HCT116 (cell line): ENCODE results near the gene TMEM164. TPM values are rescaled to one million over a fixed set of nuclear protein-coding genes. Genes with fewer than 3 reads are reported as not detected.

Experiments
- ATAC-seq: fragments of 200-7000 bp; cut with Tn5 transposase; 2 replicates; pipeline ENCODE4 v1.9.1; 2020; ENCODE audit warnings: mild to moderate bottlenecking, moderate library complexity
- BruUV-seq: library from RNA; stranded (reverse); fragments of 400-500 nt; replicated peaks from 2 replicates; lab custom pipeline; 2021; lab: Mats Ljungman, UMichigan
- CTCF ChIA-PET: fragments of 300-600 bp; sonication (Branson Sonifier 250); formaldehyde crosslinking; loops from one replicate; lab custom pipeline; 2021; ENCODE audit warnings: antibody characterized with exemption; lab: Charles Lee
- POLR2A ChIA-PET: fragments of 300-600, 350-600 bp; sonication (Branson Sonifier 250); formaldehyde crosslinking; loops from one replicate; lab custom pipeline; 2021; ENCODE audit warnings: antibody characterized with exemption; lab: Charles Lee
- RAD21 ChIA-PET, 2 experiments: fragments of 300-600 bp; sonication (Branson Sonifier 250); formaldehyde crosslinking; loops; one replicate each; lab custom pipeline; 2023; ENCODE audit warnings: low total read pairs in 2 of 2; ENCODE audit not compliant: uncharacterized antibody in 2 of 2, unreplicated experiment in 2 of 2, low non-redundant PET in 1 of 2; lab: Charles Lee
- DNase-seq: peaks from one replicate; pipeline ENCODE4 v3.0.0-alpha.2; 2010; ENCODE audit warnings: low read depth, low spot score
- H2AFZ ChIP-seq: fragments of 200-600 bp; shearing (Covaris generic), sonication (generic); 2 replicates; pipeline ENCODE4 v1.6.1; 2017; ENCODE audit warnings: low read depth, mixed run types, mixed read lengths, antibody characterized with exemption, low read length; ENCODE audit not compliant: poor library complexity, severe bottlenecking
- H3K27ac ChIP-seq: 2 replicates; pipeline ENCODE4 v1.5.1; 2012; ENCODE audit warnings: low read depth, low read length
- H3K27me3 ChIP-seq: fragments of 200-600 bp; sonication (generic); 2 replicates; pipeline ENCODE4 v1.6.1; 2016; ENCODE audit warnings: mixed run types, low read length, mixed read lengths; ENCODE audit not compliant: insufficient read depth
- H3K36me3 ChIP-seq, 2 experiments: fragments of 200-500 bp in 1 of 2; fragments of 200-600 bp in 1 of 2; sonication (Bioruptor generic) in 1 of 2; sonication (generic) in 1 of 2; 2 replicates each; pipeline versions ENCODE4 v1.5.1 to v1.6.1; 2014 to 2016; ENCODE audit warnings: low read length in 2 of 2, inconsistent platforms in 1 of 2, mixed read lengths in 1 of 2, mixed run types in 1 of 2; ENCODE audit not compliant: insufficient read depth in 2 of 2, control insufficient read depth in 1 of 2
- H3K4me1 ChIP-seq, 2 experiments: fragments of 200-600 bp in 1 of 2; sonication (generic) in 1 of 2; 2 replicates each; pipeline versions ENCODE4 v1.5.1 to v1.6.1; 2012 to 2017; ENCODE audit warnings: low read length in 2 of 2, inconsistent platforms in 1 of 2, mild to moderate bottlenecking in 1 of 2, mixed read lengths in 1 of 2, mixed run types in 1 of 2, moderate library complexity in 1 of 2; ENCODE audit not compliant: insufficient read depth in 2 of 2, control insufficient read depth in 1 of 2
- H3K4me2 ChIP-seq: fragments of 200-600 bp; sonication (generic); 2 replicates; pipeline ENCODE4 v1.6.1; 2017; ENCODE audit warnings: mixed run types, low read length, mixed read lengths
- H3K4me3 ChIP-seq, 2 experiments: fragments of 200-600 bp in 1 of 2; sonication (generic) in 1 of 2; replicated peaks in 1 of 2; 2 replicates each; pipeline ENCODE4 v1.5.1; 2011 to 2016; ENCODE audit warnings: low read length in 2 of 2, control low read depth in 1 of 2, low read depth in 1 of 2, mild to moderate bottlenecking in 1 of 2, mixed read lengths in 1 of 2, mixed run types in 1 of 2
- H3K79me2 ChIP-seq: fragments of 200-600 bp; sonication (generic); 2 replicates; pipeline ENCODE4 v1.6.1; 2017; ENCODE audit warnings: mild to moderate bottlenecking, mixed run types, low read length, moderate library complexity, mixed read lengths; ENCODE audit not compliant: insufficient read depth
- H3K9ac ChIP-seq: fragments of 200-600 bp; sonication (generic); 2 replicates; pipeline ENCODE4 v1.6.1; 2016; ENCODE audit warnings: low read length, mixed read lengths
- H3K9me2 ChIP-seq: fragments of 200-600 bp; sonication (generic), shearing (Covaris generic); 2 replicates; pipeline ENCODE4 v1.6.1; 2017; ENCODE audit warnings: mixed run types, mild to moderate bottlenecking, moderate library complexity; ENCODE audit not compliant: insufficient read depth
- H3K9me3 ChIP-seq, 2 experiments: fragments of 200-500 bp in 1 of 2; fragments of 200-600 bp in 1 of 2; sonication (Bioruptor generic) in 1 of 2; sonication (generic) in 1 of 2; 2 replicates each; pipeline ENCODE4 v1.6.1; 2014 to 2017; ENCODE audit warnings: low read length in 2 of 2, mixed read lengths in 2 of 2, inconsistent platforms in 1 of 2, low read depth in 1 of 2, mild to moderate bottlenecking in 1 of 2, mixed run types in 1 of 2, moderate library complexity in 1 of 2; ENCODE audit not compliant: control insufficient read depth in 1 of 2, insufficient read depth in 1 of 2
- H4K20me1 ChIP-seq: fragments of 200-600 bp; sonication (generic), shearing (Covaris generic); 2 replicates; pipeline ENCODE4 v1.6.1; 2017; ENCODE audit warnings: mixed run types, mild to moderate bottlenecking, moderate library complexity; ENCODE audit not compliant: insufficient read depth
- CEBPB ChIP-seq: IDR thresholded peaks from 2 replicates; pipeline ENCODE4 v1.6.1; 2012; ENCODE audit warnings: low read depth
- EGR1 ChIP-seq: IDR thresholded peaks from 2 replicates; pipeline ENCODE4 v1.6.1; 2012; ENCODE audit warnings: low read depth
- JUND ChIP-seq: IDR thresholded peaks from 2 replicates; pipeline ENCODE4 v1.6.1; 2012
- POLR2A ChIP-seq: IDR thresholded peaks from 2 replicates; pipeline ENCODE4 v1.7.0; 2011; ENCODE audit warnings: borderline replicate concordance; ENCODE audit not compliant: insufficient read depth, insufficient read length; ENCODE audit errors: extremely low read depth
- RAD21 ChIP-seq: IDR thresholded peaks from 2 replicates; pipeline ENCODE4 v1.6.1; 2012; ENCODE audit warnings: low read depth, mild to moderate bottlenecking
- SIN3A ChIP-seq: IDR thresholded peaks from 2 replicates; pipeline ENCODE4 v1.6.1; 2012; ENCODE audit warnings: low read depth
- SP1 ChIP-seq: IDR thresholded peaks from 2 replicates; pipeline ENCODE4 v1.6.1; 2012; ENCODE audit warnings: low read depth
- SRF ChIP-seq: IDR thresholded peaks from 2 replicates; pipeline ENCODE4 v1.6.1; 2012; ENCODE audit warnings: low read depth
- ZFX ChIP-seq: fragments of 450-650 bp; IDR thresholded peaks from 2 replicates; pipeline ENCODE4 v1.6.1; 2017
- intact Hi-C: fragments of 100-400 bp; cut with micrococcal nuclease; formaldehyde crosslinking; loops from 2 replicates; pipeline ENCODE4 v1.10.0; 2022
- total RNA-seq: library from RNA; stranded (reverse); gene quantifications from one replicate; pipeline ENCODE4 v1.2.1, GENCODE V29; 2021; ENCODE audit not compliant: unreplicated experiment
- TF ChIP-seq, protein P1 (sequence below), 3 experiments: fragments of 200-600 bp in 1 of 3; sonication (generic) in 1 of 3; IDR thresholded peaks in 2 of 3; conservative IDR thresholded peaks in 1 of 3; 2 replicates each; pipeline ENCODE4 v1.5.1; 2012 to 2017; ENCODE audit warnings: low read depth in 2 of 3, low read length in 2 of 3, antibody characterized with exemption in 1 of 3, borderline replicate concordance in 1 of 3, control low read depth in 1 of 3, mild to moderate bottlenecking in 1 of 3, mixed read lengths in 1 of 3, mixed run types in 1 of 3, moderate library complexity in 1 of 3; ENCODE audit not compliant: insufficient read depth in 1 of 3
- TF ChIP-seq, protein P2 (sequence below): IDR thresholded peaks from 2 replicates; pipeline ENCODE4 v1.6.1; 2012
- TF ChIP-seq, protein P3 (sequence below): IDR thresholded peaks from 2 replicates; pipeline ENCODE4 v1.6.1; 2011; ENCODE audit warnings: mild to moderate bottlenecking, low read length, moderate library complexity; ENCODE audit not compliant: insufficient replicate concordance; ENCODE audit errors: extremely low read depth

TMEM164 gene
- total RNA-seq, 1 experiment from 2014 or later = 18.7 TPM

DNA sequence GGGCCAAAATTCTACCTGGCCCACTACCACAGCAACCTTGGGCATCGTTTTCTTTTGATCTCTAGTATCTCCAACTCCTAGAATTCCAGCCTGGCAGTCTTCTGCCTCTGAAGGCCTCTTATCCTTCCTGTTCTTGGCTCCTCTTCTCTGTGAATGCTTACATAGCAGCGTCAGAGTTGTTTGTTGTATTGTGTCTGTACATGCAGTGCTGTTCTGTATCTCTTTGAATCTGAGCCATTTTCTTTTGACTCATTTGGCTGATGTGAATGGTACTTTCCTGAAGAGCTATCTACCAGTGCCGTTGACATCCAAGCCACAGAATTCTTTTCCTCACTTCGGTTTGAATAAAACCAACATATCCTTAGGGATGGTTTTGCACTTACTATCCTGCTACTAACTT is 79.2 kb downstream of the TMEM164 start (continued):
- no peak for TF ChIP-seq RAD21
- TF ChIP-seq POLR2A = no peak
- TF ChIP-seq SP1 = no peak
- TF ChIP-seq EGR1 = no peak
- TF ChIP-seq, protein P1, sequence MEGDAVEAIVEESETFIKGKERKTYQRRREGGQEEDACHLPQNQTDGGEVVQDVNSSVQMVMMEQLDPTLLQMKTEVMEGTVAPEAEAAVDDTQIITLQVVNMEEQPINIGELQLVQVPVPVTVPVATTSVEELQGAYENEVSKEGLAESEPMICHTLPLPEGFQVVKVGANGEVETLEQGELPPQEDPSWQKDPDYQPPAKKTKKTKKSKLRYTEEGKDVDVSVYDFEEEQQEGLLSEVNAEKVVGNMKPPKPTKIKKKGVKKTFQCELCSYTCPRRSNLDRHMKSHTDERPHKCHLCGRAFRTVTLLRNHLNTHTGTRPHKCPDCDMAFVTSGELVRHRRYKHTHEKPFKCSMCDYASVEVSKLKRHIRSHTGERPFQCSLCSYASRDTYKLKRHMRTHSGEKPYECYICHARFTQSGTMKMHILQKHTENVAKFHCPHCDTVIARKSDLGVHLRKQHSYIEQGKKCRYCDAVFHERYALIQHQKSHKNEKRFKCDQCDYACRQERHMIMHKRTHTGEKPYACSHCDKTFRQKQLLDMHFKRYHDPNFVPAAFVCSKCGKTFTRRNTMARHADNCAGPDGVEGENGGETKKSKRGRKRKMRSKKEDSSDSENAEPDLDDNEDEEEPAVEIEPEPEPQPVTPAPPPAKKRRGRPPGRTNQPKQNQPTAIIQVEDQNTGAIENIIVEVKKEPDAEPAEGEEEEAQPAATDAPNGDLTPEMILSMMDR (IDR thresholded peaks at IDR 0.05 in 2 of 3, conservative IDR thresholded peaks at IDR 0.05 in 1 of 3; ENCODE audit: borderline replicate concordance in 1 of 3, insufficient read depth in 1 of 3, low read depth in 2 of 3, low read length in 2 of 3) = no peak
- TF ChIP-seq SIN3A = no peak
- no peak for TF ChIP-seq CEBPB
- no peak for TF ChIP-seq ZFX
- TF ChIP-seq SRF = no peak

DNA sequence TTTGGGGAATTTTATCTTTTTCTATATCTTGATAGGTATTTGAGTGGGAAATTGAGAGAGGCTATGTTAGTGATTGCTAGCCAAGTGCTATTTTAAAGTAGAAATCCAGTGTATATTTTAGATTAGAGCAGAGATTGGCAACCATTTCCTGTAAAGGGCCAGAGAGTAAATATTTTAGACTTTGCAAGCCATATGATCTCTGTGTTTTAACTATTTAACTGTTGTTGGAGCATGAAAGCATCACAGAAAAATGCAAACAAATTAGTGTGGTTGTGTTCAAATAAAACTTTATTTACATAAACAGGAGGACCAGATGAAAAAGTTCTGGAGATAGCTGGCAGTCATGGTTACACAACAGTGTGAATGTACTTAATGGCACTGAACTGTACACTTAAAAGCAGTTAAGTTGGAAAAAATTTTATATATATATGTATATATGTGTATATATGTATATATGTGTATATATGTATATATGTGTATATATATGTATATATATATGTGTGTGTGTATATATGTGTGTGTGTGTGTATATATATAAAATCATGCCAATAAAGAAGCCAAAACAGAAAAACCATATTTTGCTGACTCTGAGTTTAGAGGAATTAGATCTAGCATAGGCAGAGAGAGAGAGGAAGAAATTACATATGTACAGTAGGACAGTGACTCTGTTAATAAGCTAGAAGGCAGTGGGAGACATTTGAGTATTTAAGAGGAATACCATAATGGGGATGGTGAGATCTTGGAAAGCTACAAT is 83.4 kb downstream of the TMEM164 start:
- no peaks in the 10 kb centered on the region for H3K79me2 ChIP-seq
- no peaks in the 10 kb centered on the region for H3K36me3 ChIP-seq
- H3K9me3 ChIP-seq = no peaks in the 10 kb centered on the region
- ChIA-PET POLR2A (no interaction called here), CTCF (no interaction called here), RAD21 (no interaction called here)
- peaks cover 12 to 28% of the 10 kb centered on the region in 2 experiments for H3K4me1 ChIP-seq
- H3K27me3 ChIP-seq = no peaks in the 10 kb centered on the region
- H4K20me1 ChIP-seq = no peaks in the 10 kb centered on the region
- H3K27ac ChIP-seq = peak overlapping the region; percentile 78; the same call in 1 of the 2 replicates
- no peak overlapping the region for H2AFZ ChIP-seq
- no peaks in the 10 kb centered on the region for H3K9me2 ChIP-seq
- TF ChIP-seq, protein P2, sequence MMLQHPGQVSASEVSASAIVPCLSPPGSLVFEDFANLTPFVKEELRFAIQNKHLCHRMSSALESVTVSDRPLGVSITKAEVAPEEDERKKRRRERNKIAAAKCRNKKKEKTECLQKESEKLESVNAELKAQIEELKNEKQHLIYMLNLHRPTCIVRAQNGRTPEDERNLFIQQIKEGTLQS = no peak
- TF ChIP-seq SRF (no peak), EGR1 (no peak), JUND (no peak), SP1 (no peak), CEBPB (no peak), POLR2A (no peak)
- TF ChIP-seq, protein P3, sequence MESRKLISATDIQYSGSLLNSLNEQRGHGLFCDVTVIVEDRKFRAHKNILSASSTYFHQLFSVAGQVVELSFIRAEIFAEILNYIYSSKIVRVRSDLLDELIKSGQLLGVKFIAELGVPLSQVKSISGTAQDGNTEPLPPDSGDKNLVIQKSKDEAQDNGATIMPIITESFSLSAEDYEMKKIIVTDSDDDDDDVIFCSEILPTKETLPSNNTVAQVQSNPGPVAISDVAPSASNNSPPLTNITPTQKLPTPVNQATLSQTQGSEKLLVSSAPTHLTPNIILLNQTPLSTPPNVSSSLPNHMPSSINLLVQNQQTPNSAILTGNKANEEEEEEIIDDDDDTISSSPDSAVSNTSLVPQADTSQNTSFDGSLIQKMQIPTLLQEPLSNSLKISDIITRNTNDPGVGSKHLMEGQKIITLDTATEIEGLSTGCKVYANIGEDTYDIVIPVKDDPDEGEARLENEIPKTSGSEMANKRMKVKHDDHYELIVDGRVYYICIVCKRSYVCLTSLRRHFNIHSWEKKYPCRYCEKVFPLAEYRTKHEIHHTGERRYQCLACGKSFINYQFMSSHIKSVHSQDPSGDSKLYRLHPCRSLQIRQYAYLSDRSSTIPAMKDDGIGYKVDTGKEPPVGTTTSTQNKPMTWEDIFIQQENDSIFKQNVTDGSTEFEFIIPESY = no peak
- TF ChIP-seq, protein P1 (IDR thresholded peaks at IDR 0.05 in 2 of 3, conservative IDR thresholded peaks at IDR 0.05 in 1 of 3; ENCODE audit: borderline replicate concordance in 1 of 3, insufficient read depth in 1 of 3, low read depth in 2 of 3, low read length in 2 of 3) = no peak
- no peak for ATAC-seq
- intact Hi-C loops = no loop called here
- no peak overlapping the region for H3K4me3 ChIP-seq
- H3K9ac ChIP-seq = no peak overlapping the region
- BruUV-seq = no TSS peak
- DNase-seq = no peak
- H3K4me2 ChIP-seq = peak overlapping the region; percentile 54
